Measurements from ENCODE around the gene WIZ.

- no peak for TF ChIP-seq CTCF (IDR thresholded peaks at IDR 0.05)
- TF ChIP-seq POLR2A (IDR thresholded peaks at IDR 0.05), result no peak
- no peak for TF ChIP-seq EP300 (IDR thresholded peaks at IDR 0.05)
Measured at GRCh38 chr19:15426485-15427349, 23.0 kb downstream of the WIZ start.

All from suprapubic skin (tissue), 3 donors.